GM12801 (cell line): ENCODE results near the gene DNAH8.

ENCODE experiments used
- CTCF ChIP-seq: IDR thresholded peaks from one replicate; pipeline ENCODE4 v1.5.1; 2011; ENCODE audit warnings: control low read depth; ENCODE audit not compliant: insufficient read length; ENCODE audit errors: extremely low read depth

Gene DNAH8

GRCh38 chr6:38846844-38847243 lies 131.7 kb downstream of the DNAH8 start:
- TF ChIP-seq CTCF: no peak

GRCh38 chr6:38847497-38847896 lies 132.4 kb downstream of the DNAH8 start:
- TF ChIP-seq CTCF: no peak

GRCh38 chr6:38848760-38849159 lies 133.6 kb downstream of the DNAH8 start:
- TF ChIP-seq CTCF: no peak

- TF ChIP-seq CTCF: no peak
Measured at GRCh38 chr6:38852215-38852614, 137.1 kb downstream of the DNAH8 start.

- no peak for TF ChIP-seq CTCF
Measured at GRCh38 chr6:38853236-38853635, 138.1 kb downstream of the DNAH8 start.

GRCh38 chr6:38856492-38856891 lies 141.4 kb downstream of the DNAH8 start:
- no peak for TF ChIP-seq CTCF

GRCh38 chr6:38857815-38858214 lies 142.7 kb downstream of the DNAH8 start:
- no peak for TF ChIP-seq CTCF

GRCh38 chr6:38860041-38860440 lies 144.9 kb downstream of the DNAH8 start:
- TF ChIP-seq CTCF: no peak
